Hypothalamus (tissue), 51 donors: ENCODE measurements around the gene ORAI1.
A peak's percentile ranks its signal among the peaks of the same experiment; 100 is the strongest.
"Not testable (repeated sequence)": the region's sequence is repeated elsewhere in the genome, so short reads cannot be mapped to it uniquely, and the experiment has no call there.

Experiments used
- DNase-seq, 51 donors: peaks; one replicate each; lab custom pipeline; 2025; lab: John Stamatoyannopoulos, UW

Gene ORAI1

DNA sequence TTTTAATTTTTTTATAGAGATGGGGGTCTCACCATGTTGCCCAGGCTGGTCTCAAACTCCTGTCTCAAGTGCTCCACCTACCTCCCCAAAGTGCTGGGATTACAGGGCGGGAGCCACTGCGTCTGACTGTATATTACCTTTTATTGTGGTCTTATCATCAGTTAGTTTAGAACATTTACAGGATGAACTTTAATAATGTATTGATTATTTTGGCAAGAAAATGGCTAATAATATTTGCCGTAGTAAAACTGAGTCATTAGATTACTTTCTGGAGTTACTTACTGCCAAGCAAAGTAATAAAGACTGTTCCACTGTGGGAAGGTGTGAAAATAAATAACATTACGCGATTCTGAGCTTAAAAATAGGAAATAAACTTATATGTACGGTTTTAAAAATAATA, 23.6 kb upstream of the ORAI1 start:
- no peak for DNase-seq

DNA sequence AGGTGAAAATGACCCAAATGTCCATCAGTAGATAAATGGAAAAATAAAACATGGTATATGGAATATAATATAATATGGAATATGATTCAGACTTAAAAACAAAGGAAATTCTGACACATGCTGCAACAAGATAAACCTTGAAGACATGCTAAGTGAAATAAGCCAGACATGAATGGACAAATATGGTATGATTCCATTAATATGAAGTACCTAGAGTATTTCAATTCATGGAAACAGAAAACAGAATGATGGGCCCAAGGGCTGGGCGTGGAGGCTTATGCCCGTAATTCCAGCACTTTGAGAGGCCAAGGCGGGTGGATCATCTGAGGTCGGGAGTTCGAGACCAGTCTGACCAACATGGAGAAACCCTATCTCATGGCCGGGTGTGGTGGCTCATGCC, 22.7 kb upstream of the ORAI1 start:
- DNase-seq, result no peak

DNA sequence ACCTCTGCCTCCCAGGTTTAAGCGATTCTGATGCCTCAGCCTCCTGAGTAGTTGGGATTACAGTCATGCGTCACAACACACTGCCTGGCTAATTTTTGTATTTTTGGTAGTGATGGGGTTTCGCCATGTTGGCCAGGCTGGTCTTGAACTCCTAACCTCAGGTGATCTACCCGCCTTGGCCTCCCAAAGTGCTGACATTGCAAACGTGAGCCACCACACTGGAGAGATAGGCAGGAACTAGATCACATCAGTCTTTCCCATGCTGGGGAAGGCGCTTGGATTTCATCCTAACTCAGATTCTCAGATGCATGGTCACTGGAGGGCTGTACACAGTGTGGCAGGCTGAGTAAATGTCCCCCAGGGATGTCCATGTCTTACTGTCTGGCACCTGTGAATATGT, 18.0 kb upstream of the ORAI1 start:
- DNase-seq, result no peak

DNA sequence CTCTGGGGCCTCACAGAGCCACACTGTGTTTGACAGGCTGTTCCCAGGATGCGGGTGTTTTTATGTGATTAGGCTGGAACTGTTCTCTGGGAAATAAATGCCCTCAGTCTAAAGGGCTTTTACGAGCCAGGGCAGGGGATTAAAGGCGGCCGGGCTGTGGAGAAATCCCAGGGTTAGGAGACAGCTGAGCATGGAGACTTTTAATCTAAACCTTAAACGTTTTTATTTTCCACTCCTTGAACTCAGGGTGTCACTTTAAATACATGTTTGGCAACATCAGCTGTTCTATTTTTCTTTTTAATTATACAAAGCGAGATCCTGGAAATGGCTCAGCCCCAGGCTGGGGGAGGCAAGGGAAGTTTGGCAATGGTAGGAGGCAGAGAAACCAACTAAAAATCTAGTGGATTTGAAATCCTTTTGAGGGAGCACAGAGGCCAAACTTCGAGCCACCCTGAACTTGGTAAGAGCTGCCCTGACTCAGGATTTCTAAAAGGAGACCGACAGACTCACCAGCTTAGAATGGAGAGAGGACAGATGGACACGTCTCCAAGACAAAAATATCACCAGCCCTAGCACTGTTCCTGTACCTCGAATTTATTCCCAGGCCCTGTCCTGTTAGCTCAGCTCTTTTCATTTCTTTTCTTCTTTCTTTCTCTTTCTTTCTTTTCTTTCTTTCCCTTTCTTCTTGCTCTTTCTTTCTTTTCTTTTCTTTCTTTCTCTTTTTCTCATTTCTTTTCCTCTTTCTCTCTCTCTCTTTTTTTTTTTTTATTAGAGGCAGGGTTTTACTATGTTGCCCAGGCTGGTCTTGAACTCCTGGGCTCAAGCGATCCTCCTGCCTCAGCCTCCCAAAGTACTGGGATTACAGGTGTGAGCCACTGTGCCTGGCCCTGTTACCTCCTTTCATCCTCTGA, 15.8 kb upstream of the ORAI1 start:
- DNase-seq, result peak in 6 of 51 donors; percentile 2 to 43 (median 14)

DNA sequence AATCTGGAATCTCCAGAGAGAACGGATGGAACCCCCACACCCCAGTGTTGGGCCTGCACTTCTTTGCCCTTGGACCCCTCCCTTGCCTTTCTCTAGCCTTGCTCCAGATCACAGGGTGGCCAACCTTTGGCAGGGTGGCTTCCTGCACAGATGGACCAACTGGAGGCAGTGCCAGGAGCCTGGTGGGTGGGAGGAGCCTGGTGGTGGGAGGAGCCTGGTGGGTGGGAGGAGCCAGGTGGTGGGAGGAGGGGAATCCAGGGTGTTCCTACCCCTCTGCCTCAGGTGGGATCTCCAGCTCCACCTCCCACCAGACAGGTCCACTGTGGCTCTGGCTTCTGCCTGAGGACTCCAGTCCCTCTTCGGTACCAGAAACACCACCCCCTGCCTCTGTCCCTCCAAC, 15.0 kb upstream of the ORAI1 start:
- no peak for DNase-seq

DNA sequence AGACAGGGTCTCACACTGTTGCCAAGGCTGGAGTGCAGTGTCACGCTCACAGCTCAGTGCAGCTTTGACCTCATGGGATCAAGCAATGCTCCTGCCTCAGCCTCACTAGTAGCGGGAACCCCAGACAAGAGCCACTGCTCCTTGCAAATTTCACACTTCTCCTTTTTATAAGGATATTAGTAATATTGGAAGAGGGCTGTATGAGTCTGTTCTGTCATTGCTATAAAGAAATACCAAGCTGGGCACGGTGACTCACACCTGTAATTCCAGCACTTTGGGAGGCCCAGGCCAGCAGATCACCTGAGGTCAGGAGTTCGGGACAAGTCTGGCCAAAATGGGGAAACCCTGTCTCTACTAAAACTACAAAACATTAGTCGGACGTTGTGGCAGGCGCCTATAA, 12.9 kb upstream of the ORAI1 start:
- no peak for DNase-seq

DNA sequence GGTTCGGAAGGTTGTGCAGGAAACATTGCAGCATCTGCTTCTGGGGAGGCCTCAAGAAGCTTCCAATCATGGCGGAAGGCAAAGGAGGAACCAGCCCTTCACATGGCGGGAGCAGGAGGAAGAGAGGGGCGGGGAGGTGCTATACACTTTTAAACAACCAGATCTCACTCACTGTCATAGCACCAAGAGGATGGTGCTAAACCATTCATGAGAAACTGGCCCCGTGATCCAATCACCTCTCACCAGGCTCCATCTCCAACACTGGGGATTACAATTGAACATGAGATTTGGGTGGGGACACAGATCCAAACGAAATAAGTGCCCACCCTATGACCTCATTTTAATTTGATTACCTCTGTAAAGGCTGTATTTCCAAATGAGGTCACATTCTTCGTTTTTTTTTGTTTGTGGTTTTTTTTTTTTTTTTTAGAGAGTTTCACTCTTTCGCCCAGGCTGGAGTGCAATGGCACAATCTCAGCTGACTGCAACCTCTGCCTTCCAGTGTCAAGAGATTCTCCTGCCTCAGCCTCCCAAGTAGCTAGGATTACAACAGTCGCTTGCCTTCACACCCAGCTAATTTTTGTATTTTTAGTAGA, 11.4 kb upstream of the ORAI1 start:
- no peak for DNase-seq

DNA sequence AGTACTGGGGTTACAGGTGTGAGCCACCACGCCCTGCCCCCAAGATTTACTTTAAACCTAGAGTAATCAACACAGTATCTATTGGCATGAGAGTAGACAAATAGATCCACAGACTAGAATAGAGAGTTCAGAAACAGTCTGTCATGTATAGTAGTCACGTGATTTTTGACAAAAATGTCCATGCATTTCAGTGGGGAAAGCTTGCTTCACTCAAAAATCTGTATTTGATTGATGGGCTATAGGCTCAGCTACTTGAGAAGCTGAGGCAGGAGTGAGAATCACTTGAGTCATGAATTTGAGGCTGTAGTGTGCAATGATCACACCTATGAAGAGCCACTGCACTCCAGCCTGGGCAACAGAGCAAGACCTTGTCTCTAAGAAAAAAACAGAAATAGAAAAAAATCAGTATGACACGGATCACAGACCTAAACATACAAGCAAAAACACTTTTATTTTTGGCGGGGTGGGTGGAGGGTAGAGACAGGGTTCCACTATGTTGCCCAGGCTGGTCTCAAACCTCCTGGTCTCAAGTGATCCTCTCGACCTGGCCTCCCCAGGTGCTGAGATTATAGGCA, 7.6 kb upstream of the ORAI1 start:
- no peak for DNase-seq

DNA sequence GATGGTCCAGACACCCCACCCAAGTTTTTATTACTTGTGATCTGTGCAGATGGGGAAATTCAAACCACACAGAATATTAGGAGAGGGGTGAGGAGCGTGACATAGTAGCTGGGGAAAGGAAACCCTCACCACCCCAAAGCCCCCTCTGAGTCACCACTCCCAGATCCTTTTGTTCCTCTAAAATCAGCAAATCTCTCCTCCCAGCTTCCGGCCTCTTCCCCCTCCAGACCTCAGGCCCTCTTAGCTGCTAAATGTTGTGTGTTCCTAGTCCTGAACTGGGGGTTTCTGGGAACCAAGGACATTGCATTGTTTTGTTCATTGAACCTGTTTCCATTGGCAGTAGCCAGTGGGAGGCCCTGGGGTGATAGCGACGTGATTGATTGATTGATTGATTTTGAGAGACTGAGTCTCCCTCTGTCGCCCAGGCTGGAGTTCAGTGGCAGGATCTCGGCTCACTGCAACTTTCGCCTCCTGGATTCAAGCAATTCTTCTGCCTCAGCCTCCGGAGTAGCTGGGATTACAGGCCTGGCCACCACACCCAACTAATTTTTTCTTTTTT, 5.9 kb upstream of the ORAI1 start:
- no peak for DNase-seq

DNA sequence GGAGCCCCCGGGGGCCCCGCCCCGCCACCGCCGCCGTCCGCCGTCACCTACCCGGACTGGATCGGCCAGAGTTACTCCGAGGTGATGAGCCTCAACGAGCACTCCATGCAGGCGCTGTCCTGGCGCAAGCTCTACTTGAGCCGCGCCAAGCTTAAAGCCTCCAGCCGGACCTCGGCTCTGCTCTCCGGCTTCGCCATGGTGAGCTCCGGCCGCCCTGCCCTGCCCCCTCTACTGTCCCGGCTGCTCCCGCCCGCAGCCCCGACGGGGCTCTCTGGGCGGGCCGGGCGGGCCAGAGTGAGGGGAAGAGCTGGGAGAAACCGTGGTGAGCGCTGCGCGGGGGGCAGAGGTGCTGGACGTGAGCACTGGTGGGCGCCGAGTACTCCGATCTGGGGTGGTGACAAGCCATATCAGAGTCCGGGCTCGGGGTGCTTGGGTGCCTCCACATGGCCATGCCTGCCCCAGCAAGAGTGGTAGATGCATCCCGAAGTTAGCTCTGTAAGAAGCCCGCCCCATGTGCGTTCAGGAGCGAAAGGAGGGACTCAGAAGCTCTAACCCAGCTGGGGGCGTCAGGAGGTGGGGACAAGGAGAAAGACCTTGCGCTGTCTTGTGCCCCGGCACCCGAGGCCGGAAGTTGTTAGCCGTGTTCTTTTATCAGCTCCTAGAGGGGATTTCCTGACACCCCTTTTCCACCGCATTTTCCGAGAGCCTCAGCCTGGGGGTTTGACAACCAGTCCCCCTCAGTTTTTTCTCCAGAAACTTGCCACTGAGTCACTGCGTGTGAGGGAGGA, 717 bp downstream of the ORAI1 start:
- peak in 45 of 51 donors; percentile 16 to 74 (median 44) for DNase-seq

DNA sequence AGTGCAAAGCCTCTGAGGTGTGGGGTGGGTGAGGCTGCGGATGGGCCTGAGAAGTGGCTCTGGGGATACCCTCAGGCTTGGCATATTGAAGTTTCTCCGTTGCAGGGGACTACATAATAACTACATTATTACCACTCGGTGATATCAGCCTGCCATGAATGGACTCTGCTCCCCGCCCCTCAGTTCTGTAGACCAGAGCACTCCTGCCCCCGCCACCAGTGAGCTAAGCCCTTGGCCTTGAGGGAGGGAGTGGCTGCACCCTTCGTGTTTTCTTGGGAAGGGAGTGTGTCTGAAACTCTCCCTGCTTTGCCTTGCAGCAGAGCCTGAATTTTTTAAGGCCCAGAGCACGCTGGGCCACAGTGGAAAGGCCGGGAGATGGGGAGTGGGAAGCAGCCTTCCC, 1.7 kb downstream of the ORAI1 start:
- DNase-seq, result no peak

DNA sequence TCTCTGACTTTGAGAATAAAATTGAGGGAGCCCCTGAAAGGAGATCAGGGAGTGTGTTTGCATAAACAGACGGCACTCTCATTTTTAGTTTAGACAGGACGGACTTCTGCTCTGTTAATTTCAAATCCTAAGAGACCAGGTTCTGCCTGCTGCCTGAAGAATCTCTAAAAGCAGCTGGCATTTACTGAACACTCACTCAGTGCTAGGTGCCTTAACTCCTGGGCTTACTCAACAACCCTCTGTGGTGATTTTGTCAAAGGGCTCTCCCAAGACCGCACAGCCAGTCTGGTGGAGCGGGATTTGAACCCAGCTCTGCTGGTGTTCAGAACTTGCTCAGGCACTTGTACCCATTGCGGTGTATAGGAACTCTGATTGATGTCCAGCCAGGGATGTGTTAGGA, 2.2 kb downstream of the ORAI1 start:
- DNase-seq, result no peak

DNA sequence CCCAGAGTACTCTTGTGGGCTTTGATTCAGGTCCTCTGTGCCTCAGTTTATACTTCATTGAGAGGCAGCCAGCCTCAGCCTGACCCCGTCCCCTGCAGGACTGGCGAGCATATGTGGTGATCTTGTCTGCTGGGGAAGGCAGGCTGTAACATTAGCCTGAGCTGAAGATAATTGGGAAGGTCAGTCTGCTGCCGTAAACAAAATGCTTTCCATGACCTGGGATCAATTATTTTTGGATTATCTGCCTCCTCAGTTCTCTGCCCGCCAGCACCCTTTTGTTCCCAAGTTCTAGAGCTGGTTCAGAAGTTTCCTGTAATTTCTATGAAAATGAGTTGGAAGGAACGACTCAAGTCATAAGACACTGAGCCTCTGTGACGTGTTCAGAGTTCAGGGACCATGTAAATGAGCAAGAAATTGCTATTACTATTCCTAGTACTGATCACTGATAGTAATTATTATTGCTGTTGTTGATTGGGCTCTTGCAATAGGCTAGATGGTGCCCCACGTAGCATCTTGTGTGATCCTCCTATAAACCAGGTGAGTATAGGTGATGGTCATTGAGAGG, 4.5 kb downstream of the ORAI1 start:
- DNase-seq, result no peak

DNA sequence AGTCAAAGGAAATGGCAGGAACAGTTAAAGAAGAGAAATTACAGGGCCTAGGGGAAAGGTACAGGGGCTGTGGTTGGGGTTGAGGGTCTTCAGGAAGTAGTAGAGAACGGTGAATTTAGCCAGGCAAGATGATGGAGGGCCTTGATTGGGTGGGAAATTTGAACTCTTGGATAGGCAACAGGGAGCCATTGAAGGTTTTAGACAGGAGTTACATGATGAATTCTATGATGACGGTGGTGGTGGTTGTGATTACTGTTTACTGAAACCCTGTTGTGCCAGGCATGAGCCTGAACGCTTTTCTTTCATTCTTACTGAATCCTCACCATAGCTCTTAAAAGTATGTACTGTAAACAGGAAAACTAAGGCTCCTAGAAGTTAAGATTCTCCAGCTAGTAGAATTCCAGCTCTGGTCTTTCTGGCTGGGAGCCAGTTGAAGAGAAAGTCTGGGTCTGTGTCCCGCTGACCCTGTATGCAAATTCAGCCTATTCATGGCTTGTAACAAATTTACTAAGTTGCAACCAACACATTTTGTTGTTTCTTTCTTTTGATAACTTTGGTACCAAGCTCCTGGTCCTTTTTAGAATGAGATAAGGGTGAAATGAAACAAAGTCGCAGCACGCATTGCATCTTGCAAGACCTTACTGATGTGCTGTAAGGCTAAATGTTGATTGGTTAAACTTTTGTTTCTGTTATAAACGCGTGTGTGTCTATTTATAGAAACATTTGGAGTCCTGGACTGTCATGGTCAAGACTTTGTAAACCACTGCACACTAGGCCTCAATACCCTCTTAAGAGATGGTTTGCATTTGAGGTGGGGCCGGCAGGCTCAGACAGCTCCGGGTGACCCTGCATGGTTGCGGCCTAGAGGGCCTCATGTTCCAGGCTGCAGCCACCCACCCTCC, 6.0 kb downstream of the ORAI1 start:
- no peak for DNase-seq

DNA sequence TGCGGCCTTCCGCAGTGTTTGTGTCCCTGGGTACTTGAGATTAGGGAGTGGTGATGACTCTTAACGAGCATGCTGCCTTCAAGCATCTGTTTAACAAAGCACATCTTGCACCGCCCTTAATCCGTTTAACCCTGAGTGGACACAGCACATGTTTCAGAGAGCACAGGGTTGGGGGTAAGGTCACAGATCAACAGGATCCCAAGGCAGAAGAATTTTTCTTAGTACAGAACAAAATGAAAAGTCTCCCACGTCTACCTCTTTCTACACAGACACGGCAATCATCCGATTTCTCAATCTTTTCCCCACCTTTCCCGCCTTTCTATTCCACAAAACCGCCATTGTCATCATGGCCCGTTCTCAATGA, 7.5 kb downstream of the ORAI1 start:
- DNase-seq, result not testable (repeated sequence)

DNA sequence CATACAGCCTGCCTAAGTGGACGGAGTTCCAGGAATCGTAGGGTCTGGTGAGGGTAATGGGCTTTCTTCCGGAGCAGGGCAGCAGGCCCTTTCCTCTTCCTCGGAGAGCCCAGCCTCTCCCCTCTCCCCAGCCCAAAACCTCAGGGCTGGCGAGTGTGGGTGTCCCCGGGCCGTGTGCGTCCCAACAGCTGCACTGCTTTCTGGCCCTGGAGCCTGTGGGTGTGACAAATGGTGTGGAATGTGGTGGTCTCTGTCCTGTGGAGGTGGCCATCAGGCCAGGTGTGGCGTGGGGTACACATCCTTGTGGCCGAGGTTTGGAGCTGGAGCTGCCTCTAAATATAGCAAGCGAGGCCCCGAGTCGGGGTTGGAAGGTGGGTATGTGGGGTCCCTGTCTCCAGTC, 8.5 kb downstream of the ORAI1 start:
- no peak for DNase-seq

DNA sequence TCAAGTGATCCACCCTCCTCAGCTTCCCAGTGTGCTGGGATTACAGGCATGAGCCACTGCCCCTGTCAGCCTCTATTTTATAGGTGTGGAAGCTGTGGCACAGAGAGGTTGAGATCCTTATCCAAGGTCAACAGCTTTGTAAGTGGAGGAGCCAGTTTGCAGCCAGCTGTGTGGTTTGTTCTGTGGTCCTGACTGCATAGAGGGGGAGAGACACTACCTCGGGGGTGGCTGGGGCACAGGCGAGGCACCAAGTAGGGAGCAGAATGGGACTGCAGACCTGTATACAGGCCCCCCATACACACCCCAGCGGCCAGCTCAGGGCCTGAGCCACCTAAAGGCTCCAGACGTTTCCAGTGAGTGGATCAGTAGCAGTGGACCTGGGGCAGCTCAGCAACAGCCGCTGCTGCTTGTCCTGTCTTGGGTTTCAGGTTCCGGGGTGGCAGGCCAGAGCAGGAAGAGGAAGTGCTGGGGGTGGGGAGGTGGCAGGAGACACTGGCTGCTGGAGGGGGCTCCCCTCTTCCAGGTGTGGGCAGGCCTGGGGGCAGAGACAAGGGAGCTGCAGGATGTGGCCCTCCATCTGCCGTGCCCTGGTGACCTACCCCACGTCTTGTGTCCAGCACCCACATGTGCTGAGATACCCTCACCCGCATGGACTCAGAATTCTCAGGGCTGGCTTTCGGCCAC, 11.0 kb downstream of the ORAI1 start:
- DNase-seq, result peak in 11 of 51 donors; percentile 2 to 13 (median 4)

DNA sequence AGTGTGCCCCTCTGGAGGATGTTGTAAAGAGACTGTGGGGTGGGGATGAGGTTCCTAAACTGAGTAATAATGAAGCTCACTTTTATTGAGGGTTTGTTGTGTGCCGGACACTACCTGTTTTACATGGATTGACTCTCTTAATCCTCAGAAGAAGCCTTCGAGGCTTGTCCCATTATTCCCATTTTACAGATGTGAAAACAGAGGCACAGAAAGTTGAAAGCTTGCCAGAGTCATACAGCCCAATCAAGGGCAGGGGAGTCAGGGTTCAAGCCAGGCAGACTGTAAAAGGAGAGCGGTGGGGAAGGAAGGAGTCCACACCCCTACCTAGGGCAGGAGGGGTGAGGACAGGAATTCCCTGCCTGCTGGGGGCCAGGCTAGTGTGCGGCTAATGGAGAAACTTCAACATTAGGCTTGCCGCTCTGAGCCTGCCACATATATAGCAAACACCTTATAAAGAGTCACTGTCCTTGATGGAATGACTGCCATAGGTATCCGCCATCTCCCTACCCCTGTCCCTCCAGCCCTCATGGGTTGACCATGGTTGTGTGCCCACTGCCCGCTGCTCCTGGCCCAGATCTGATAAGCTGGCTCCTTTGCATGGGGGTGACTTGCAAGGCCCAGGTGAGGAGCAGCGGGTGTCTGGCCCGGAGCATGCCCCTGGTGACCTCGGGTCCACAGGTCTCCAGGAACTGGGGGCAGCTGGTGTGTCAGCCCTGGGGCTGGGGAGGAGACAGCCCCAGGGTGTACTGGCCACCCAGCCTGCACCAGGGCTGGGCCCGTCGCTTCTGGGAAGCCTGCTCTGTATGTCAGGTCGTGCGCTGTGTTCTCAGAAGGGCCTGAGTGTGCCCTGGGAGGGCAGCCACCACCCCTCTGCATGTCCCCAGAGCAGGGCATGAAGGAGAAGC, 12.2 kb downstream of the ORAI1 start:
- DNase-seq, result no peak
